ENCODE measurements around the gene SHROOM3.

DNA sequence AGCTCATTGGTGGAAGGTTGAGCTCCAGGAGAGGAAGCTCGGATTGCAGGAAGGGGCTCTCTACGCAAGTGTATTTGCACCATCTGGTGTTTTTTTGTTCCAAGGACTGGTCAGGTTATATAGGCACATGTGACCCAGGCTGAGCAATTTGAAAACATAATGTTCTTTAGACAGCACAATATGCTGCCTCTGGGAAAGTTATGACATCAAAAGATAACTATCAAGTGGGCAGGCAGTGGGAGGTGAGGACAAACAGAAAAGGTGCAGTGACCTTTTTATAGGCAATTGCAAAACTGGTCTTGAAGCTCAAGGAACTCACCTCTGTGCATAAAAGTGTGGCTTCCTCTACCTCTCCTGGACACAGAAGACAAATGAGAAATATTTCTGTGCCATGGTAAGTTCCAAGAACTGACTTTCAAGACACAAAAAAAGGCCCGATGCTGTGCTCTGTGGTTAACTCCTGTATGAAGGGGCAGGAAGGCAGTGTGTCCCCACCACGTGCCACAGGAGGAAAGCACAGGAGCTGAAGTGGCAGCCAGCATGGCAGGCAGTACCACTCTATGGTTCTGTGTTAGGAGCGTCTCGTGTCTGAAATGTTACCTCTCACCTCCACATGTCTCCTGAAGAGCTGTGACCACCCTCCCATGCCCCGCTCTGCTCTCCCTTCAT is 128.6 kb downstream of the SHROOM3 start:
- TF ChIP-seq, protein P1, sequence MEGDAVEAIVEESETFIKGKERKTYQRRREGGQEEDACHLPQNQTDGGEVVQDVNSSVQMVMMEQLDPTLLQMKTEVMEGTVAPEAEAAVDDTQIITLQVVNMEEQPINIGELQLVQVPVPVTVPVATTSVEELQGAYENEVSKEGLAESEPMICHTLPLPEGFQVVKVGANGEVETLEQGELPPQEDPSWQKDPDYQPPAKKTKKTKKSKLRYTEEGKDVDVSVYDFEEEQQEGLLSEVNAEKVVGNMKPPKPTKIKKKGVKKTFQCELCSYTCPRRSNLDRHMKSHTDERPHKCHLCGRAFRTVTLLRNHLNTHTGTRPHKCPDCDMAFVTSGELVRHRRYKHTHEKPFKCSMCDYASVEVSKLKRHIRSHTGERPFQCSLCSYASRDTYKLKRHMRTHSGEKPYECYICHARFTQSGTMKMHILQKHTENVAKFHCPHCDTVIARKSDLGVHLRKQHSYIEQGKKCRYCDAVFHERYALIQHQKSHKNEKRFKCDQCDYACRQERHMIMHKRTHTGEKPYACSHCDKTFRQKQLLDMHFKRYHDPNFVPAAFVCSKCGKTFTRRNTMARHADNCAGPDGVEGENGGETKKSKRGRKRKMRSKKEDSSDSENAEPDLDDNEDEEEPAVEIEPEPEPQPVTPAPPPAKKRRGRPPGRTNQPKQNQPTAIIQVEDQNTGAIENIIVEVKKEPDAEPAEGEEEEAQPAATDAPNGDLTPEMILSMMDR (IDR thresholded peaks at IDR 0.05): peak in 3 of 4 donors; percentile 4 to 34 (median 4)
- no peak for TF ChIP-seq POLR2A (IDR thresholded peaks at IDR 0.05)
